GM10266 (cell line): Measurements from ENCODE around the gene BTNL8.

Source experiments
- DNase-seq: peaks from one replicate; pipeline ENCODE4 v3.0.0; 2012; ENCODE audit errors: extremely low spot score
- TF ChIP-seq, protein P1 (sequence below): IDR thresholded peaks from 2 replicates; pipeline ENCODE4 v1.5.1; 2012; ENCODE audit warnings: mild to moderate bottlenecking, low read depth; ENCODE audit not compliant: control insufficient read depth, insufficient read depth; ENCODE audit errors: missing control alignments

Gene BTNL8

DNA sequence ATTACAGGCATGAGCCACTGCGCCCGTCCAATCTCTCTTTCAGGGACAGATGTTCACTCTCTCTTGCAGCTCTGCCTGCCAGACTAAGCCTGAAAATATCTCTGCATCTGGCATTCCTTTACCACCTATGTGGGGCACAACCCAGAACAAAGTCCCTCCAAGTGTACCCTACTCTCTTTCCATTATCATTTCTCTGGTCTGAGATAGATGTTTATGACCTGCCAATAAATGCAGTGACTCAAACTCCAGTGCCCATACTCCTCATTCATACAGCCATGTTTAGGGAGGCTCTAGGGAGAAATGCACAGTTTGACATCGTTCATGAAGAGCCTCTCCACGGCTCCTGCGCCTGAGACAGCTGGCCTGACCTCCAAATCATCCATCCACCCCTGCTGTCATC is 89.6 kb downstream of the BTNL8 start, which contains the start of gene BTNL3:
Gene BTNL3, plus strand, starts transcription at position 255 of the 400 bp plus-strand sequence. CDS start 183 bp downstream, outside the sequence.
- TF ChIP-seq, protein P1, sequence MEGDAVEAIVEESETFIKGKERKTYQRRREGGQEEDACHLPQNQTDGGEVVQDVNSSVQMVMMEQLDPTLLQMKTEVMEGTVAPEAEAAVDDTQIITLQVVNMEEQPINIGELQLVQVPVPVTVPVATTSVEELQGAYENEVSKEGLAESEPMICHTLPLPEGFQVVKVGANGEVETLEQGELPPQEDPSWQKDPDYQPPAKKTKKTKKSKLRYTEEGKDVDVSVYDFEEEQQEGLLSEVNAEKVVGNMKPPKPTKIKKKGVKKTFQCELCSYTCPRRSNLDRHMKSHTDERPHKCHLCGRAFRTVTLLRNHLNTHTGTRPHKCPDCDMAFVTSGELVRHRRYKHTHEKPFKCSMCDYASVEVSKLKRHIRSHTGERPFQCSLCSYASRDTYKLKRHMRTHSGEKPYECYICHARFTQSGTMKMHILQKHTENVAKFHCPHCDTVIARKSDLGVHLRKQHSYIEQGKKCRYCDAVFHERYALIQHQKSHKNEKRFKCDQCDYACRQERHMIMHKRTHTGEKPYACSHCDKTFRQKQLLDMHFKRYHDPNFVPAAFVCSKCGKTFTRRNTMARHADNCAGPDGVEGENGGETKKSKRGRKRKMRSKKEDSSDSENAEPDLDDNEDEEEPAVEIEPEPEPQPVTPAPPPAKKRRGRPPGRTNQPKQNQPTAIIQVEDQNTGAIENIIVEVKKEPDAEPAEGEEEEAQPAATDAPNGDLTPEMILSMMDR = no peak

DNA sequence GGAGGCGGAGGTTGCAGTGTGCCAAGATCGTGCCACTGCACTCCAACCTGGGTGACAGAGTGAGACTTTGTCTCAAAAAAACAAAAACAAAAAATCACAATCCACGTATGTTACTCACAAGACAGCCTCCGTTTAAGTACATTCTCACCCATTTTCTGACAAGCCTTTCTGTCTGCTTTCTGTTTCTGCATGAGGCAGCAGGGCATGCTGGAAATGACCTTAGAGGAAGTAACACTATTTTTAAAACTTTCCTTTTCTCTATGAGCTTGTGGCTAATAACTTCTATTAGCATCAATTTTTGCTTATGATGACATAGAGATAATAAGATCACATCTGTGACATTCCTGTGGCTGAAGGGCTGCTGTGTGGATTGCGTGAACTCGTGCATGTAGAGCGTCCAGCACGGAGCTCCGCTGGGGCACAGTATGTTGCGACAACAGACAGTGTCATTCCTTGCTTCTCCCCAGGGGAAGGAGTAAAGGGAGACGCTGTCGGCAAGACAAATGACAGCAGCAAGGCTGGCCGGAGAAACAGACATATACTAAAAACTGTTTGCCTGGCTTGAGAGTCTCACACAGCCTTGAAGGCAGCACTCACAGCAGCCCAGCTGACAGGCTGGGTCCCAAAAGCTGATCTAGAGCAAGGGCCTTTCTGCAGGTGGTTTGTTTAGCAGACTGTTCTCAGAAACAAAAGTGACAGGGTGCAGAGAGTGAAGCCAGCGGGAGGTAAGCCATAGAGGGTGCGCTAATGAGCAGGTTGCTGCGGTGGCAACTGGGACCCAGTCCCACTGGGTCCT is 91.3 kb downstream of the BTNL8 start:
- DNase-seq = no peak
- TF ChIP-seq, protein P1 = no peak

More for the DNA sequence above, 89.6 kb downstream of the BTNL8 start, which contains the start of gene BTNL3:
- no peak for DNase-seq

DNA sequence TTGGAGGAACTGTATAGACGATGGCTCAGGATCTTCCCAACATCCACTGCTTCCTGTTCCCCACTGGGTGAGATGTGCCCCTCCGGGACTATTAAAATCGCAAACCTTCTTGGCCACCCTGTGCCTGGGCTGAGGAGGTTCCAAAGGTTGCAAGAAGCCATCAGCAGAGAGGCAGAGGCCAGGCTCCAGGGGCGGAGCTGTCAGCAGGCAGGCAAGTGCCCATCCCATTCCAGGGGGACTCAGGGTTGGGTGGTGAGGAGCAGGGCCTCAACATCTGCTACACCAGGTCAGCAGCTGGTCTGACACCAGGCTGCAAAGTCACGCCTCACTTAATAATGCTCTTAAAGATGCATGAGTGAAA is 91.9 kb downstream of the BTNL8 start:
- no peak for DNase-seq
- TF ChIP-seq, protein P1 = no peak
